ENCODE data around the gene SFN.
"Not testable (repeated sequence)": the region's sequence is repeated elsewhere in the genome, so short reads cannot be mapped to it uniquely, and the experiment has no call there.

The SFN gene

DNA sequence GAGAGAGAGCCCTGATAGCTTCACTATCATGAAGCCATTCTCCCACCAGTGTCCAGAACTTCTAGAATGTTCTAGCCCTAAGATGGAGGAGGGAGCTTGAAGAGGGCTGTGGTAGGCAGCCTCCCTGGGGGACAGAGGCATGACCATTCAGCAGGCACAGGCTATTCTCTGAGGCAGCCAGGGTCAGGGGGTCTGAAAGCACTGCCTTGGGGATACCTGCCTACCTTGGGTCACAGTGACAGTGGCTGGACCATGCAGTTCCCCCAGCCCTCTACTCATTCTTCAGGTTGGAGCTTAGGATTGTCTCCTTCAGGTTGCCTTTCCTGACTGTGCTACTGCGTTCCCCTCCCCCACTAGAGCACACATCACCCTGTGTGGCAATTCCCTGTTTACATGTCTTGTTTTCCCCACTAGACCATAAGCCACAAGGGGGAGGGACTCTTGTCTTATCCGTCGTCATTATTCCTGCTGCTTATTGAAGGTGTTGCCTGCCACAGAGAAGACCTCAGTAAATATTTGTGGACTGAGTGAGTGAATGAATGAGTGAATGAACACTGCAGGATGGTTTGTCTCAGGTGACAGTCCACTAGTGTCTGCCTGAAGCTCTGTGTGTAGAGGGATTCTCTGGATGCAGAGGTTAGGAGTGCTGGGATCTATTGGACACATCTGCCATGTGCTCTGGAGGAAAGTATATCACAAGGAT, 31.3 kb upstream of the SFN start:
- TF ChIP-seq, protein P1, sequence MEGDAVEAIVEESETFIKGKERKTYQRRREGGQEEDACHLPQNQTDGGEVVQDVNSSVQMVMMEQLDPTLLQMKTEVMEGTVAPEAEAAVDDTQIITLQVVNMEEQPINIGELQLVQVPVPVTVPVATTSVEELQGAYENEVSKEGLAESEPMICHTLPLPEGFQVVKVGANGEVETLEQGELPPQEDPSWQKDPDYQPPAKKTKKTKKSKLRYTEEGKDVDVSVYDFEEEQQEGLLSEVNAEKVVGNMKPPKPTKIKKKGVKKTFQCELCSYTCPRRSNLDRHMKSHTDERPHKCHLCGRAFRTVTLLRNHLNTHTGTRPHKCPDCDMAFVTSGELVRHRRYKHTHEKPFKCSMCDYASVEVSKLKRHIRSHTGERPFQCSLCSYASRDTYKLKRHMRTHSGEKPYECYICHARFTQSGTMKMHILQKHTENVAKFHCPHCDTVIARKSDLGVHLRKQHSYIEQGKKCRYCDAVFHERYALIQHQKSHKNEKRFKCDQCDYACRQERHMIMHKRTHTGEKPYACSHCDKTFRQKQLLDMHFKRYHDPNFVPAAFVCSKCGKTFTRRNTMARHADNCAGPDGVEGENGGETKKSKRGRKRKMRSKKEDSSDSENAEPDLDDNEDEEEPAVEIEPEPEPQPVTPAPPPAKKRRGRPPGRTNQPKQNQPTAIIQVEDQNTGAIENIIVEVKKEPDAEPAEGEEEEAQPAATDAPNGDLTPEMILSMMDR (IDR thresholded peaks at IDR 0.05; ENCODE audit: low read depth, low read length, missing control alignments): no peak
- DNase-seq (ENCODE audit: low read depth): no peak
- no peak overlapping the region for H3K4me3 ChIP-seq (ENCODE audit: low read depth, low read length)

DNA sequence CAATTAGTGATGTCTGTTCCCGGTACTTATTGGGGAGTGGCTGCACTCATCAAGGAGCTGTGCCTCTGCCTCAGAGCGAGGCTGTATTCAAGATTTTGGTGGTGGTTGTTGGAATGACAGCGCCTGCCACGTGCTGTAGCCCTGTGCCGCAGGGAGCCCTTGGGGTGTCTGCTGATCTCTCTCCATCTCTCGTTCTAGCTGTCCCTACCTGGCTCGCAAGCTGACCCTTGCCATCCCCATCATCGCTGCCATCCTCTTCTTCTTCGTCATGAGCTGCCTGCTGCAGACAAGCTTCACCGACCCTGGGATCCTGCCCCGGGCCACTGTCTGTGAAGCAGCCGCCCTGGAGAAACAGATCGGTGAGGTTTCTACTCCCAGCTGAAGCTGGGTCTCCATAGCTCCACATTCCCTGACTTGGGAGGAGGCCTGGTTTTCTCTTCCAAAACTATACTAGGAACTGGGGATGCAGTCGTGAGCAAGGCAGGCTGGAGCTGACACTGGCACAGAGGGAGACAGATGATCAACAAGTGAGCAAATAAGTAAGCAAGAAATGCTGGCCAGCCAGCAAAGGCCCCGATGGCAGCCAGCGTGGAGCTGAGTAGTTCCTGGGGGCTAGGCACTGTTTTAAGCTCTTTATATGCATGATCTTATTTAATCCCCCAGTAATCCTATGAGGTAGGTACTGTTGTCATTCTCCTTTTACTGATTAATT, 30.5 kb upstream of the SFN start:
- no peak for DNase-seq (ENCODE audit: low read depth)
- TF ChIP-seq, protein P1 (IDR thresholded peaks at IDR 0.05; ENCODE audit: low read depth, low read length, missing control alignments): peak; percentile 9
- no peak overlapping the region for H3K4me3 ChIP-seq (ENCODE audit: low read depth, low read length)

DNA sequence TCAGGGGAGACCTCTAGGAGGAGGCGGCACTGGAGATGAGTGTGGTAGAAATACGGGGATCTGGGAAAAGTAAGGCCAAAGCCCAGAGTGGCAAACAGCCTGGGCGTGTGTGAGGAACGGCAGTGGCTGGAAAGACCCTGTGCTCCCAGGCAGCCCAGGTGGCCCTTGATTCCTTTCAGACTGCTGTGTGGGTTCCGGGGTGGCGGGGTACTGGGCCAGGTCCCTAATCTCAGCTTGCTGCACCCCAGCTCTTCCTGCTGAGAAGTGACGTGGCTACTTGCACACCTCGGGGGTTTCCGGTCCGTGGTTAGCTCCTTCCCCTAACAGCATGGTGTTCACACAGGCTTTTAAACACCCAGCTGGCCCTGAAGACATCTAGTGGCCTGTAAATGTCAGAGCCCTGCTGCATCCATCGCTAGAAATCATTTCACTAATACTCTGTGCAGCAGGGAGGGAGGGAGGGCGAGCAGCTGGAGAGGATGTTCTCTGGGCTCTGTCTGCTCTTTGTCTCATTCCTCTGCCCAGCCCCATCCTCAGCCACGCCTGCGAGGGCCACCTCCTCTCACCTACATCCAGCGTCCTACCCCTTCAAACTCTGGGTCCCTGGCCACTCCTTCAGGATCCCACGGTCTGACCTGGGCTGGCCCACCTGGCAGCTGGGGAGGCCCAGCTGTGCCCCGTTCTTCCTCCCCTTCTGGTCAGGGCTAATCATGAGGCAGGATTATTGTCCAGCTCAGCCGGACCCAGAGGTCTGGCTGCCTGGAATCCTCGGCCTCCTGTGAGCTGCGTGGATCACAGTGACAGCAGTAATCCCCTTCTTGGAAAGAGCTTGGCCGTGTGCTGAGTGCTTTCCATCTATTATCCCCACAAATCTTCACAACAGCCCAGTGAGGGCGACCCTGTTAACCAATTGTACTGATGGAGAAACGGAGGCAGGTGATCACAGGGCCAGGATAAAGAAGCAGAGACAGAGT, 29.2 kb upstream of the SFN start:
- peak; percentile 92 for DNase-seq (ENCODE audit: low read depth)
- TF ChIP-seq, protein P1 (IDR thresholded peaks at IDR 0.05; ENCODE audit: low read depth, low read length, missing control alignments): peak; percentile 52

DNA sequence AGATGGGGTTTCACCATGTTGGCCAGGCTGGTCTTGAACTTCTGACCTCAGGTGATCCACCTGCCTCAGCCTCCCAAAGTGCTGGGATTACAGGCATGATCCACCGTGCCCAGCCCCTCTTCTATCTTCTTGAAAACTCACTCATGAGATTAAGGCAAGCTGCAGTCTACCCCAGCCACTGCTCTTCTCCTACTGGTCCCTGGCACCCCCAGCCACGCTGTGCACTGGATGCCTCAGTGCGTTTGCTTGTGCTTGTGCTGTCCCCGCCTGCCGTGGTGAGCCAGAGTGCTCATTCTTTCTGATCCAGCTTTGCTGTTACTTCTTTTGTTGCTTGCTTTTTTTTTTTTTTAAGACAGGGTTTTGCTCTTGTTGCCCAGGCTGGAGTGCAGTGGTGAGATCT, 25.3 kb upstream of the SFN start:
- not testable (repeated sequence) for H3K4me3 ChIP-seq (ENCODE audit: low read depth, low read length); DNase-seq (ENCODE audit: low read depth)

More for the DNA sequence above, 29.2 kb upstream of the SFN start:
- peak overlapping the region; percentile 5 for H3K4me3 ChIP-seq (ENCODE audit: low read depth, low read length)

DNA sequence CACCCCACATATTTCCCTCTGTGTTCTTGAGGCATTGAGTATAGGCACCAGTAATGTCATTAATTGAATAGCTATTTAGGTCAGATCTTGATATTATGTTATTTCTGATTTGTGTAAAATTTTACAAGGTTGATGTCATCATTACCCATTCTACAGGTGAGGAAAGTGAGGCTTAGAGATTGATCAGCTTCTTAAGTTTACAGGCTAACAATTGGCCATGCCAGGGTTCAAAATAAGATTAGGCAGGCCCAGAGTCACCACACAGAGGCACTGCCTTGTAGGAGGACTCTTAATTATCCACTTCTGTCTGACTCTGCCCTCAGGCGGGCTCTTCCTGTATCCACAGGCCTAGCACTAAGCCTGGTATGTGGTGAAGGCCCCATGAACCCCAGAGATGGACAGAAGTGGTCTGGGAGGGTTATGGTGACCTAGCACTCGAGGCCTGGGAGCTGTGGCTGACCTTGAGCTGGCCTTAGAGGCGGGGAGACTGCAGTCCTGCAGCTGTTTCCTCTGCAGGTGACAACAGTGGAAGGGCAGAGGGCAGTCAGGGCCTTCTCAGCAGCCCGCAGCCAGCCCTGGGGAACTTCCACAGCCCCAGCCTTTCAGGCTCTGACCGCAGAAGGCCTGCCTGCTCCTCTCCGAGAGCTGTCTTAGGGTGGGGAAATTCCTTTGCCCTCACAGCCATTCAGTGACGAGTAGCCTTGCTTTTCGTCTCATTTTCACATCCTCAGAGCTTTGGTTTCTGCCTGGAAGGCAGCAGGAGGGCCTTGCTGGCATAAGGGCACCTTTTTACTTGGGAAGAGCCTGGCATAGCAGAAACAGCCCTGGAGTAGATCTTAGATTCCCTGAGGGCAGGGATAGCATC, 24.2 kb upstream of the SFN start:
- TF ChIP-seq, protein P1 (IDR thresholded peaks at IDR 0.05; ENCODE audit: low read depth, low read length, missing control alignments): no peak
- peak; percentile 68 for DNase-seq (ENCODE audit: low read depth)
- no peak overlapping the region for H3K4me3 ChIP-seq (ENCODE audit: low read depth, low read length)

DNA sequence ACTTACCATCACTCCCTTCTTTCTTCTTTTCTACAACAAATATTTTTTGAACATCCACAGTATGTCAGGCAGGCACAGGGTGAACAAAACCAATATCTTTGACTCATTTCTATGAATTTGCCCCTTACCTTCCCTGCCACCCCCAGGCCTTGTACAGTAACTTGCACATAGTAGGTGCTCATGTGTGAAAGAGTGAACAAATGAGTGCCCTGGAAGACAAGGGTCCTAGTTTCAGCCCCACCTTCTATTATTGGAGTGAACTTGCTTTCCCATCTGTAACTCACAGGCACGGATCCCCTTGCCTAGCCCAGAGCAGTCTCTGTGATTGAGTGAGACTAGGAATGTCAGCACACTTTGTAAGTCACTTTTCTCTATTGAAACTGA, 23.6 kb upstream of the SFN start:
- no peak for DNase-seq (ENCODE audit: low read depth)
- H3K4me3 ChIP-seq (ENCODE audit: low read depth, low read length): no peak overlapping the region
- TF ChIP-seq, protein P1 (IDR thresholded peaks at IDR 0.05; ENCODE audit: low read depth, low read length, missing control alignments): no peak

All from GM12864 (cell line).